Hair follicle dermal papilla cell (primary cell): ENCODE results near the gene RPS19. TPM values are rescaled to one million over a fixed set of nuclear protein-coding genes. Genes with fewer than 3 reads are reported as not detected.

Source experiments
- small RNA-seq: library from RNA; depleted of rRNA; stranded (forward); fragments of <200 nt; gene quantifications from one replicate; pipeline ENCODE3, GENCODE V24; 2012
- total RNA-seq: library from RNA; depleted of rRNA; stranded (reverse); fragments of >200 nt; gene quantifications from 2 replicates; pipeline ENCODE4 v1.2.3, GENCODE V29; 2012

The RPS19 gene
- 446 and 467 TPM in 2 replicates for total RNA-seq

GRCh38 chr19:41859618-41860418 lies at the start of gene RPS19:
Gene RPS19, plus strand, starts transcription at chr19:41860255. Its CDS starts 520 bp downstream, at chr19:41860775.

DNA sequence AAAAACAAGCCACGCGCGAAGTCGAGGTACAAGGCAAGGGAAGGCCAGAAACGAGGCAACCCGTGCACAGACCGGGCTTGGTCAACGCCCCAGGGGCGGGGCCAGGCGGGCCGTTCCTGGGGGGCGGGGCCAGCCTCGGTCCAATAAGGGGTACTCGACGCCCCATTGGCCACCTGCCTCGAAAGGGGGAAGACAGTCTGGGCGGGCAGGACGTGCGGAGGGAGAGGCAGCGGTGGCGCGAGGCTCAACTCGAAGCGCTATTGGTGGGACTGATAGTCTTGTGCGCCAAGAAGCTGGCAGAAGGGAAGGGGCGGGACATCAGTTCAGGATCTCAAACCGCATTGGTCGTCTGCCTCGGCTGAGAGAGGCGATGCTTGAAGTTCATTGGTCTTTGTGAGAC lies 15.5 kb upstream of the RPS19 start, which contains the start of gene LYPD4:
Gene LYPD4, minus strand, starts transcription at position 83 of the 400 bp plus-strand sequence. CDS start 5,398 bp downstream, outside the sequence.

DNA sequence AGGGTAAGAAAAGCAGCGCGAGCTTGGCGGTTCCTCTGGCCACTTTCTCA lies 15.2 kb upstream of the RPS19 start, which contains the start of gene DMRTC2:
Gene DMRTC2, plus strand, starts transcription at position 42 of the 50 bp plus-strand sequence. CDS start 2,387 bp downstream, outside the sequence.

DNA sequence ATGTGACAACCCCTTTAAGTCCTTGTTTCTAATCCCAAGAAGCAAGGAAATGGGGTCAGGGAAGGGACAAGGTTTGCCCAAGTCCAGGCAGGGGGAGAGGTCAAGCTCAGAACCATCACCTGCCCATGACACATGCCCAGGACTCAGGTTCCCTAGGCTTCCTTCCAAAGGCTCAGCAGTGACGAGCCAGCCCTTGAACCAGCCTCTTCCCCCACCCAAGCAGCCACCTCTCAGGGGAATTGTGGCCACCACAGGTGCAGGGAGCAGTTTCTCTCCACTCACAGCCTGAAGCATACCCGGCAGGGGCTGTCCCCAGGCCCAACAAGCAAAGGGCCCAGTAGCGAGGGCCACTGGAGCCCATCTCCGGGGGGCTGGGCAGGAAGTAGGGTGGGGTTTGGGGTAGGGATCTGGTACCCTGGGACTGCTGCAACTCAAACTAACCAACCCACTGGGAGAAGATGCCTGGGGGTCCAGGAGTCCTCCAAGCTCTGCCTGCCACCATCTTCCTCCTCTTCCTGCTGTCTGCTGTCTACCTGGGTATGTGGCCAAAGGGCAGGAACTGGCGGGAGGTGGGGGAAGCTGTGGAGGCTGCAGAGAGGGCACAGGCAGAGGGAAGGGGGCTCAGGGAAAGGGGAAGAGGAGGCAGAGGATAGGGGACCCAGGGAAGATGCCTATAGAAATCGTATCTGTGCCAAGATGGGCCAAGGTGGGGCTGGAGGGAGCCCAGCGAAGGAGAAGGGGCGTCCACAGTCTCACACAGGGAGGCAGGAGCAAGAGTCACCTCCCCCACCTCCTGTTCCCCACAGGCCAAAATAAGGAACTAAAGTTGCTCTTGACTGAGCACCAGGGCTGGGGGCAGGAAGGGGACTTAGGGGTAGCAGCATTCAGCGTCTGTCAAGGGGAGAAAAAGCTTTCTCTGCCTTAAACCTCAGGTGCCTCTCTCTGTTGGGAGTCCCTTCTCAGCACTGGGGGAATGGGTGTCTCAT lies 17.1 kb downstream of the RPS19 start, which contains the start of gene CD79A:
Gene CD79A, plus strand, starts transcription at position 433 of the 986 bp plus-strand sequence. Its CDS starts 26 bp downstream, at position 459.

GRCh38 chr19:41882568-41883462 lies 22.8 kb downstream of the RPS19 start, which contains the start of gene ARHGEF1:
Gene ARHGEF1, plus strand, starts transcription at chr19:41883184. Its CDS starts 4,899 bp downstream, at chr19:41888083.

Small RNAs within 50 kb of the gene (small RNA-seq; reads per million reads assigned to genes)
- not detected for gene MIR6797

Other genes starting within 250 kb of the RPS19 start
- not detected in 2 replicates for gene CEACAM4, start 233.2 kb upstream of the RPS19 start, total RNA-seq
- not detected in 2 replicates for gene CEACAM7, start 172.0 kb upstream of the RPS19 start, total RNA-seq
- not detected in 2 replicates for gene CEACAM5, start 151.6 kb upstream of the RPS19 start, total RNA-seq
- not detected in 2 replicates for gene CEACAM6, start 104.7 kb upstream of the RPS19 start, total RNA-seq
- not detected in 2 replicates for gene CEACAM3, start 63.7 kb upstream of the RPS19 start, total RNA-seq
- not detected in 2 replicates for gene LYPD4, start 15.6 kb upstream of the RPS19 start, total RNA-seq
- not detected in 2 replicates for gene DMRTC2, start 15.2 kb upstream of the RPS19 start, total RNA-seq
- gene CD79A, start 17.0 kb downstream of the RPS19 start, total RNA-seq, result 0.12 TPM in 1 of 2 replicates, not detected in the other
- gene ARHGEF1, start 22.9 kb downstream of the RPS19 start, total RNA-seq, result 48.1 and 49.5 TPM in 2 replicates
- not detected in 2 replicates for gene ERFL, start 68.2 kb downstream of the RPS19 start, total RNA-seq
- 109 and 121 TPM in 2 replicates for gene RABAC1, start 99.1 kb downstream of the RPS19 start, total RNA-seq
- gene ATP1A3, start 134.0 kb downstream of the RPS19 start, total RNA-seq, result not detected in 2 replicates
- gene GRIK5, start 210.0 kb downstream of the RPS19 start, total RNA-seq, result 0.12 and 0.32 TPM in 2 replicates
- gene ZNF574, start 215.9 kb downstream of the RPS19 start, total RNA-seq, result 28.2 and 28.4 TPM in 2 replicates